ENCODE data around the gene RACK1. TPM values are rescaled to one million over a fixed set of nuclear protein-coding genes. Genes with fewer than 3 reads are reported as not detected.

RACK1 gene
- total RNA-seq, 4 donors from 2014 or later, result 1,597 to 2,011 (median 1,911) TPM

GRCh38 chr5:181217111-181217802 lies 26.4 kb downstream of the RACK1 start:
- no peak for TF ChIP-seq CTCF (IDR thresholded peaks at IDR 0.05; ENCODE audit: low read depth)

GRCh38 chr5:181215997-181216989 lies 27.4 kb downstream of the RACK1 start:
- TF ChIP-seq CTCF (IDR thresholded peaks at IDR 0.05; ENCODE audit: low read depth), result no peak

GRCh38 chr5:181212934-181213333 lies 30.8 kb downstream of the RACK1 start:
- no peak for TF ChIP-seq CTCF (IDR thresholded peaks at IDR 0.05; ENCODE audit: low read depth)

GRCh38 chr5:181212080-181212479 lies 31.6 kb downstream of the RACK1 start:
- no peak for TF ChIP-seq CTCF (IDR thresholded peaks at IDR 0.05; ENCODE audit: low read depth)

- TF ChIP-seq CTCF (IDR thresholded peaks at IDR 0.05; ENCODE audit: low read depth), result no peak
Observed at GRCh38 chr5:181211208-181211607, 32.5 kb downstream of the RACK1 start.

GRCh38 chr5:181207960-181208253 lies 35.8 kb downstream of the RACK1 start:
- TF ChIP-seq CTCF (IDR thresholded peaks at IDR 0.05; ENCODE audit: low read depth), result no peak

GRCh38 chr5:181207214-181207959 lies 36.3 kb downstream of the RACK1 start:
- no peak for TF ChIP-seq CTCF (IDR thresholded peaks at IDR 0.05; ENCODE audit: low read depth)
